Skeletal muscle tissue (tissue), 4 donors: ENCODE data around the gene CKS1B. TPM values are rescaled to one million over a fixed set of nuclear protein-coding genes. Genes with fewer than 3 reads are reported as not detected.

Experiments
- H3K27ac ChIP-seq: one replicate; pipeline ENCODE4 v1.7.0; 2013; ENCODE audit warnings: mild to moderate bottlenecking, low read depth, low read length, inconsistent platforms
- H3K27me3 ChIP-seq, 3 donors: one replicate each; pipeline ENCODE4 v1.7.0; 2013; ENCODE audit warnings: low read length in 3 of 3; ENCODE audit not compliant: control insufficient read depth in 3 of 3, insufficient read depth in 3 of 3
- H3K36me3 ChIP-seq, 3 donors: one replicate each; pipeline ENCODE4 v1.7.0; 2013; ENCODE audit warnings: low read length in 3 of 3; ENCODE audit not compliant: control insufficient read depth in 3 of 3, insufficient read depth in 3 of 3
- H3K4me1 ChIP-seq, 3 donors: one replicate each; pipeline ENCODE4 v1.7.0; 2013; ENCODE audit warnings: low read length in 3 of 3, mild to moderate bottlenecking in 3 of 3; ENCODE audit not compliant: control insufficient read depth in 3 of 3, insufficient read depth in 3 of 3
- H3K4me3 ChIP-seq, 3 donors: one replicate each; pipeline ENCODE4 v1.7.0; 2013; ENCODE audit warnings: low read length in 3 of 3
- H3K9ac ChIP-seq, 3 donors: one replicate each; pipeline ENCODE4 v1.7.0; 2013; ENCODE audit warnings: low read length in 3 of 3, mild to moderate bottlenecking in 3 of 3, moderate library complexity in 2 of 3, low read depth in 1 of 3
- H3K9me3 ChIP-seq, 3 donors: one replicate each; pipeline ENCODE4 v1.7.0; 2013; ENCODE audit warnings: low read length in 3 of 3; ENCODE audit not compliant: control insufficient read depth in 3 of 3
- total RNA-seq: library from RNA; depleted of rRNA; stranded (reverse); fragments of >200 nt; gene quantifications from one replicate; pipeline ENCODE4 v1.2.3, GENCODE V29; 2014
- donor health status: Osteomylitis.

Gene CKS1B
- total RNA-seq, 1 donor from 2014 or later = 31.8 TPM

DNA sequence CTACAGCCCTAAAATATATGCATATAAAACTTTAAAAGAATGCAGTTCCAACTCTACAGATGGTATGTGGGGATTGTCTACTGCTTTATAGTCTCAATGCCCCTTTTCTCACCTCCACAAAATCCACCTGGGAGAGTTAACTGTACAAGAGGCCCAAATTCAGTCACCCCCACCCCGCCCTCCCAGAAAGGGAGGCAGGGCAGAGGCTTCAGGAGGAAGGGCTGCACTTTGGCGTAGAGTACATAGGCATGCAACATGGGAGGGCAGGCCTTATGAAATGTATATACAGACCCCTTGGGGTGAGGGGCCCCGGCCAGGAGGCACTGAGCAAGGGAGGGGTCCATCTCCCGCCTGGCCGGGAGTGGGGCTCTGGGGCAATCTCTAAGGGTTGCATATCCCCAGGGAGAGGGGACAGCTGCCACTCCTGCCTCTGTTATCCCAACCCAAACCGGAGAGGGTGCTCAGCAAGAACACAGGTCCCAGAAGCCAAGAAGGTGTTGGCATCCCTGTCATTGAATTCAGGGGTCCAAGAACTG is 11.6 kb upstream of the CKS1B start:
- Histone ChIP-seq H3K36me3 (peaks cover 43 to 65% (median 51%) of the 10 kb centered on the region in 3 donors), H3K9ac (peak overlapping the region; percentile 89 to 99 (median 95)), H3K4me1 (peaks cover 37 to 49% (median 37%) of the 10 kb centered on the region in 3 donors), H3K9me3 (no peaks in the 10 kb centered on the region), H3K27ac (no peak overlapping the region), H3K4me3 (peak overlapping the region; percentile 87 to 90 (median 90)), H3K27me3 (no peaks in the 10 kb centered on the region)

DNA sequence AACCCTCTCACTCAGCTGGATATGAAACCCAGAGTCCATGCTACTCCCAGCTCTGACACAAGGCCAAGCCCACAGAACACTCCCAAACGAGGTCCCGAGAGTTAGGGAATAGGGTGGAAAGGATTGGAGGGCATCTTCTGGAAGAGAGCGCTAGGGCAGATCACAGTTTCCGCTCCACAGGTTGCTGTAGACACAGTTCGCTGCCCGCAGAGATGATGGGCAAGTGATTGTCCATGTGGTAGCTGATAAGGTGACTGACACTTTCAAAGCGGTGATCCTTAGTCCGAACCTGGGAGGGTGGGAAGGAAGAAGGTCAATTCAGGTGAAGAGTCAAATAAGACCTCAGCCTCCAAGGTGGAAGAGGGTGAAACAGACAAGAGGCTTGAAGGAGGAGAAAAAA is 10.8 kb upstream of the CKS1B start:
- Histone ChIP-seq H3K4me1 (peaks cover 30 to 49% (median 40%) of the 10 kb centered on the region in 3 donors), H3K27ac (no peak overlapping the region), H3K9ac (peak overlapping the region in 1 of 3 donors; percentile 99), H3K9me3 (no peaks in the 10 kb centered on the region), H3K36me3 (peaks cover 43 to 63% (median 53%) of the 10 kb centered on the region in 3 donors), H3K4me3 (no peak overlapping the region), H3K27me3 (no peaks in the 10 kb centered on the region)

DNA sequence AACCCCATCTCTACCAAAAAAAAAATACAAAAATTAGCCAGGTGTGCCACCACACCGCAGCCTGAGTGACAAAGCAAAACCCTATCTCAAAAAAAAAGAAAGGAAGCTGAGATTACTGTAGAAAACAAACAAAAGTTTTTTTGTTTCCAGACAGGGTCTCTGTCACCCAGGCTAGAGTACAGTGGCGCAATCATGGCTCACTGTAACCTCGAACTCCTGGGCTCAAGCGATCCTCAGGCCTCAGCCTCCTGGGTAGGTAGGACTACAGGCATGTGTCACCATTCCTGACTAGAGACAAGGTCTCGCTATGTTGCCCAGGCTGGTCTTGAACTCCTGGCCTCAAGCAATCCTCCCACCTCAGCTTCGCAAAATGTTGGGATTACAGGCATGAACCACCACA is 10.1 kb upstream of the CKS1B start:
- peaks cover 36 to 61% (median 56%) of the 10 kb centered on the region in 3 donors for H3K36me3 ChIP-seq
- no peak overlapping the region for H3K27ac ChIP-seq
- no peaks in the 10 kb centered on the region for H3K27me3 ChIP-seq
- peaks cover 34 to 49% (median 43%) of the 10 kb centered on the region in 3 donors for H3K4me1 ChIP-seq
- H3K4me3 ChIP-seq = no peak overlapping the region
- H3K9me3 ChIP-seq = no peaks in the 10 kb centered on the region
- no peak overlapping the region for H3K9ac ChIP-seq

DNA sequence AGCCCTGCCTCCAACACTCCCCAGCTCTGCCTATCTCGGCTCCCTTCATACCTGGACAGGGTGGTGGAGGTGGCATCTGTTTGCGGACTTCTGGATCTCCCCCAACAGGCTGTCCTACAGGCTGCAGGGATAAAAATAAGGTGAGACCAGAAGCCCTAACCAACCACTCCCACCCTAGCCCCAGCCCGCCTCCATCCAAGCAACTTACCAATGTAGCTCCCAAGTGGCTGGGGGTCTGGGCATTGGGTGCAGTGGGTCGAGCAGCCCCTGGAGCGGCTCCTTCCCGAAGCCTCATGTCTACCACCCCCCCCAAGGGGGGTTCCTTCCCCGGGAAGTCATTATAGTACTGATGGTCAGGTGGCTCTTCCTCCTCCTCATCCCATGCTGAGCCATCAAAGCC is 8.4 kb upstream of the CKS1B start:
- Histone ChIP-seq H3K9me3 (no peaks in the 10 kb centered on the region), H3K4me3 (no peak overlapping the region), H3K36me3 (peaks cover 31 to 57% (median 51%) of the 10 kb centered on the region in 3 donors), H3K27ac (no peak overlapping the region), H3K9ac (no peak overlapping the region), H3K4me1 (peaks cover 43 to 57% (median 49%) of the 10 kb centered on the region in 3 donors), H3K27me3 (no peaks in the 10 kb centered on the region)

DNA sequence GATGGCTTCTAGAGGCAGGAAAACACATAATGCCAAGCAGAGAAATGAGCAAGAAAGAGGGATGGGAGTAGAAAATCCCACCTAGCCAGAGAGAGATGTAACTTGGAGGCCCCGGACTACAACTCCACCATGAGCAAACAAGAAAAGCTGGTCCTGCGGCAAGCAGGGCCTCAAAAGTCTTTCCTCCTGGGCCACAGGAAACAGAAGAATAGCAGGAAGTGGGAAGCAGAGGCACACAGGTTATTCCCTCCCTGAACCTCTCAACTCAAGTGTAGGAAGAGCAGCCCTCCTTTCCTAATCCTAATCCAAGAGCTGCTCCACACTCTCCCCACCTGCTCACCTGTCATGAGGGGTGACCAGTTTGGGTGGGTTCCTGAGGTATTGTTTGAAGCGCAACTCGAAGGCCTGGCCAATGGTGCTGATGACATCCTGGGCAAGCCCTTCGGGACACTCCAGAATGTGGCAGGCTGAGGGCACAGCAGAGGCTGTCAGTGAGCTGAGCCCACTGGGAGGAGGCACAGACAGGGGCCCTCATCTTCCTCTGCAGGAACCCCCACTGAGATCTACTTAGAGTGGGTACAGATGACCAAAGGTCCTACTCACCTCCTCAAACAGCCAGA is 7.0 kb upstream of the CKS1B start:
- Histone ChIP-seq H3K27ac (peak overlapping the region; percentile 99), H3K36me3 (peaks cover 31 to 57% (median 51%) of the 10 kb centered on the region in 3 donors), H3K27me3 (no peaks in the 10 kb centered on the region), H3K4me1 (peaks cover 50 to 63% (median 56%) of the 10 kb centered on the region in 3 donors), H3K4me3 (no peak overlapping the region), H3K9ac (peak overlapping the region in 1 of 3 donors; percentile 10), H3K9me3 (no peaks in the 10 kb centered on the region)

DNA sequence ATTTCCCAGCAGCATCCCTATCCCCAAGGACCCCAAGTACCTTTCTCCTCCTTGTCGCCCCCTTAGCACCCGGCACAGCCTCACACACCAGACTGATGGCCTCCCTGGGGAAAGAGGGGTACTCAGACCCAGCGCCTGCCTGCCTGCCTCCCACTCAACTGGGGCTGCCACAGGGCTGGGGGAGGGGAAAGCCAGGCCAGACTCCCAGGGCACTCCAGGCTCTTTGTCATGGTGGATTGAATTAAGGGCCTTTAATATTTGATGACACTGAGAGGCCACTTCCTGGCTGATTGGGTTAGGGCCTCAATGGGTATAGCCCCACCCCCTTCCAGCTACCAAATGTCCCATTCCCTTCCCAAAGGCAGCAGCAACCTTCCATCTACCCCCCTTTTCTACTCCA is 5.8 kb upstream of the CKS1B start:
- Histone ChIP-seq H3K4me1 (peaks cover 52 to 63% (median 53%) of the 10 kb centered on the region in 3 donors), H3K9ac (peak overlapping the region; percentile 34 to 83 (median 77)), H3K36me3 (peaks cover 27 to 50% (median 47%) of the 10 kb centered on the region in 3 donors), H3K27me3 (no peaks in the 10 kb centered on the region), H3K9me3 (no peaks in the 10 kb centered on the region), H3K4me3 (peak overlapping the region in 1 of 3 donors; percentile 67), H3K27ac (peak overlapping the region; percentile 99)

DNA sequence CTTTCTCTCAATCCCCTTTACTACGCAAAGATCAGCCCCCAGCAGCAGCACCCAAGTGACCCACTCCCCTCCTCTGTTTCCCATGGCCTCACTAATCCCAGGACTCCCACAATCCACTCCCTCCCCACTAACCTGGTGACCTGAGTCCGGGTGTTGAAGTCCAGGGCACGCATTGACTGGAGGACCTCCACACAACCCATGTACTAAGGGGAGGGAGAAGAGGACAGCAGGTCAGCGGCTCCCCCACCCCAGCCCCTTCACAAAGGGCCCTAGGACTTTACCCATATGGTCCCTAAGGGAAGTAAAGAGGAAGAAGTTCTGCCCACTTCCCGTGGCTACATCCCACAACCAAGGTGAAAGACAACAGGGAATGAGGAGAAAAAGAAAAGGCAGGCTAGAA is 5.2 kb upstream of the CKS1B start:
- H3K36me3 ChIP-seq = peaks cover 26 to 45% (median 43%) of the 10 kb centered on the region in 3 donors
- peak overlapping the region; percentile 34 to 83 (median 77) for H3K9ac ChIP-seq
- H3K4me3 ChIP-seq = peak overlapping the region in 2 of 3 donors; percentile 57 to 67
- peak overlapping the region; percentile 99 for H3K27ac ChIP-seq
- no peaks in the 10 kb centered on the region for H3K27me3 ChIP-seq
- H3K4me1 ChIP-seq = peaks cover 52 to 60% (median 53%) of the 10 kb centered on the region in 3 donors
- H3K9me3 ChIP-seq = no peaks in the 10 kb centered on the region

DNA sequence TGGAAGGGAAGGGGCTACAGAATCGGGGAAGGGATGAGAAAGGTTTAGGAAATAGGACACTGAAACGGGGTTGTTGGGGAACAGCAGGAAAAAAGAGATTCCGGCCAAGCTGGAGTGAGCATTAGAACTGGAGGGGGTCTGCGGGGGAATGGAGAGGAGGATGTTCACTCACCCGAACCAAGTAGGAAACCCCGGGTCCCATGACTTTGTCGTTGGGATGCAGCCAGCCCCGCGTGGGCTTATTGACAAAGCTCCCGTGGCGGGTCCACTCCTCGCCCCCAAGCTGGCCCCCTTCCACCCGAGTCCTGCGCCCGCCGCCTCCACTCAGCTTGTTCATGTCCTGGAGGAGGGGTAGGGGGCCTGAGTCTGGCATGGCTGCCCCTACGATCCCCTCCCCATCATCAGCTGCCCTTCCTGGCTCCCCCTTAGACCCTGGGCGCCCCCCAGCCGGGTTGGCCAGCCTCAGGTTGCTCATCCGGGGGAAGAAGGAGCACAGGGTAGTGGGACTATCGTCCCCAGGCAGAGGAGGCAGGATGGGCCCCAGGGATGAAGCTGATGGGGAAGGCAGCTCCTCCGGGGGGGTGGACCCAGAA is 4.5 kb upstream of the CKS1B start:
- Histone ChIP-seq H3K27ac (peak overlapping the region; percentile 99), H3K9me3 (no peaks in the 10 kb centered on the region), H3K4me3 (peak overlapping the region; percentile 57 to 71 (median 67)), H3K4me1 (peaks cover 56 to 64% (median 56%) of the 10 kb centered on the region in 3 donors), H3K36me3 (peaks cover 22 to 40% (median 36%) of the 10 kb centered on the region in 3 donors), H3K9ac (peak overlapping the region; percentile 75 to 83 (median 77)), H3K27me3 (no peaks in the 10 kb centered on the region)

DNA sequence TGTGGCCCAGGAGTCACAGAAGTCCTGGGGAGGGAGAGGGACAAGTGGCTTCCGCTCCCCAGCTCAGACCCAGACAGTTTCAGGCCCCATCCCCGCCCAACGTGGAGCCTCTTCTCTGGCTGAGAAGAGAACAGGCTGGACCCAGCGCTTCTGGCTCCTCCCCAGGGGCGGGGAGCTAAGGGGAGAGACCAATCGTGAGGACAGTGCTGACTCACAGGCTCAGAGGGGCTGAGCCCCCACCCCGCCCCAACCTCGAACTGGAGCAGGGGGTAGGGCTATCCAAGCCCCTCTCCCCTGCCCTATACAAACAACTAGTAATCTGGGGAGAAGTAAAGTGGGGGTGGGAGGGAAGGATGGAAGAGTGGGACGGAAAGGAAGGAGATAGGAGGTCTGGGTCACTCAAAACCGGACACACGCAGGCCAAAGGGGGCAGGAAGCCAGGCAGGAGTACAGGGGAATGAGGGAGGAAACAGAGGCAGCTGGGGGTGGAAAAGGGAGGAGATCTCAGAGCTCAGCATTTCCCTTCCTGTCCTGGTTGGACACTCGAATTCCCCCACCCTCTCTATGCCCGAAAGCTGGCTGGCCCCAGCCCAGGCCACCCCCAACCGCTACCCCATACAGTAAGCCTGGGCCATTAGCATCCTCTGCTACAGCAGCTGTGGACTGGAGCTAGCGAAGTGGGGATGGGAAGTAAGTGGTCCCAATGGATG is 3.7 kb upstream of the CKS1B start, which contains the start of gene SHC1:
Gene SHC1, minus strand, starts transcription at position 117 of the 710 bp plus-strand sequence. CDS start 221 bp downstream, outside the sequence.
- no peaks in the 10 kb centered on the region for H3K27me3 ChIP-seq
- H3K9ac ChIP-seq = peak within 1 kb of the TSS; percentile 75 to 83 (median 77)
- peak within 1 kb of the TSS; percentile 57 to 71 (median 67) for H3K4me3 ChIP-seq
- no peaks in the 10 kb centered on the region for H3K9me3 ChIP-seq
- peaks cover 15 to 32% (median 29%) of the 10 kb centered on the region in 3 donors for H3K36me3 ChIP-seq
- peaks cover 56 to 72% (median 63%) of the 10 kb centered on the region in 3 donors for H3K4me1 ChIP-seq
- H3K27ac ChIP-seq = peak within 1 kb of the TSS; percentile 99
